GM19240 (cell line): ENCODE data around the gene INHBB.
"Not testable (repeated sequence)": the region's sequence is repeated elsewhere in the genome, so short reads cannot be mapped to it uniquely, and the experiment has no call there.

Experiments
- DNase-seq: peaks from one replicate; pipeline ENCODE4 v3.0.0; 2011; ENCODE audit warnings: low spot score; ENCODE audit not compliant: insufficient read length

The INHBB gene

DNA sequence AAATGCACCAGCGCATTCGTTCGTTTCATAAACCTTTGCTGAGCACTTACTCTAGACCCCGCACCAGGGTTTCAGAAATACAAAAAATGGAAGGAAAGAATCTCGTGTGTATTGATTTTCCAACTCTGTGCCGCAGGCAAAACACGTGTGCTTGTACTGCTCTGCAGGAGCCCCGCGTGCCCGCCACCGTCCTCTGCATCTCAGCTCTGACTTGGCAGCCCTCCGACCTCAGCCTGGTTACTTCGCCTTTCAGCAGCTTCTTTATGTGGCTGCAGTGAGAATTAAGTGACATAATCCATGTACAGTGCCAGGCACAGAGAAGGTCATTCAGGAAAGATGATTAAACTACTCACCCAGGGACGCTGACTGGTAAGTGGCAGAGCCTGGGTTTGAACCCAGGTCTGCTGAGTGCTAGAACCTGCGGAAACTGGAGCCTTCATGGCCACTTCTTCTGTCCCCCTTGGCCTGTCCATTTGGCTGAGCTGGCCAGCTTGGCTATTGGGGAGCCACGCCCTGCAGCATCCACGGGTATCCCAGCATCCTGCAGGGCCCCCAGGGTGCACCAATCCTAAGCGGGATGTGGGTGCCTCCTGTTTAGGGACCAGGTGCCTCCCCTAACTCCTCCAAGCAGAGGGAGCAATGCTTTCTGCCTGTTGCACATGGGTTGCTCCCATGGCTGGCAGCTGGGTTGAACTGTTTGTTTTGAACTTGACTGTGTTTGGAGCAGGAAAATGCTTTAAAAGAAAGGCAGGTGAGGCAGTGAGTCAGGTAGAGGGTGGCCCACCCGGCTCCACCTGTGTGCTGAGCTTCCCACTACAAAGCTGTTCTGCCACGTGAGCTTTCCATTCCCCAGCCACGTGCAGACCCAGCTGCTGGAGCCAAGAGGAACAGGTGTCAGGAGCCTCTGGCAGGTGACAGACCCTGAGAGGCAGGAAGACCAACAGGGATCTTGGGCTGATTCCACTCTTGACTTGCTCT is 34.3 kb downstream of the INHBB start:
- DNase-seq, result no peak

GRCh38 chr2:120381192-120381591 is 35.3 kb downstream of the INHBB start:
- DNase-seq, result no peak

GRCh38 chr2:120381661-120382060 is 35.7 kb downstream of the INHBB start:
- no peak for DNase-seq

GRCh38 chr2:120382541-120383144 is 36.7 kb downstream of the INHBB start:
- no peak for DNase-seq

DNA sequence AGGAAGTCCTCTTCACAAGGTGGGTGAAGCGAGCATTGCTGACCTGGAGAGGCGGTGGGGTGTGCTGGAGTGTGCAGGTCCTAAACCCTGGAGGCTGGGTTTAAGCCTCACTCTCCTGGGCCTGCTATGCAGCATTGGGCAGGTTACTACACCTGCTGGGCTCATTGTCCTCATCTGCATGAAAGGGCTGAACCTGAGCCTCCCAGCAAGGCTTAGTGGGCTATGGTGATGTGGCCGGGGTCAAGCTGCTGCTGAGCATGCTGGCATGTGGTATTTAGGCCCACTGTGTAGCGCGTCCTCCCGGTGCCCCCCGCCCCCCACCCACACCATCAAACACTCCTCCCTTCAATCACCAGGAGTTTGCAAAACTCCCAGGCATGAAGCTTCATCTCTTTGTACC is 37.3 kb downstream of the INHBB start:
- no peak for DNase-seq

- no peak for DNase-seq
These were observed 37.9 kb downstream of the INHBB start for GRCh38 chr2:120383631-120384340.

GRCh38 chr2:120384486-120385354 is 38.8 kb downstream of the INHBB start:
- no peak for DNase-seq

- DNase-seq, result no peak
These were observed 39.6 kb downstream of the INHBB start for GRCh38 chr2:120385355-120386127.

DNA sequence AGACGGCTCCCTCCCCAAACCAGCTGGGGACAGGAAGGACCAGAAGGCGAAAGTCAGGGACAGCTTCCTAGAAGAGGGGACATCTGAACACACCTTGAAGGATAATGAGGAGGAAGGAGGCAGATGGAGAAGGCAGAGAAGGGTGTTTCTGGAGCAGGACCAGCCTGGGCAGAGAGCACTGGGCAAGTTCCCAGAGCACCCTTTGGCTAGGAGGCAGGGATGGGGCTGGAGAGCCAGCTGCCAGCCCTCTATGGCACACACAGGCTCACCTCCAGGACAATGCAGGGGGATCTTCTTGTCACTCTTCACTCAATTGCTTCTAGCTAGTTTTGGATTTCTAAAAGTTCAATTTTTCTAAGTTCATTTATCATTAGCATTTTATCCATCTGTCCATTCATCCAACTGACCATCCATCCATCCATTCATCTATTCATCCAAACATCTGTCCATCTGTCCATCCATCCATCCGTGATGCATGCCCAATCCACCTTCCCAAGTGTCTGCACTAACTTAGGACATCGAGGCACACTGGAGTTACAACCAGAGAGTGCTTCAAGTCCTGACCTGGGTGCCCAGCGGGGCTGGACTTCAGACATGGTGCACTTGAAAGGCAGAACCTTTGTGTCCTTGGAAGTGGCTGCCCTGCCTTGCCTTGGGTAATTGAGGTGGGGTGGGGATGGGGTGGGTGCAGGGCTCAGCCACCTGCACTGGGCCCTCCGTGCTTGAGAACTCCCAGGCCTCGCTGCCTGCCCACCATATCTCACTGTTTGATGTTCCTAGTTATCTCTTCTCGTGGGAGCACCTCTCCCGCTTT is 42.5 kb downstream of the INHBB start:
- DNase-seq, result no peak

- no peak for DNase-seq
These were observed 43.1 kb downstream of the INHBB start for GRCh38 chr2:120389036-120389391.

DNA sequence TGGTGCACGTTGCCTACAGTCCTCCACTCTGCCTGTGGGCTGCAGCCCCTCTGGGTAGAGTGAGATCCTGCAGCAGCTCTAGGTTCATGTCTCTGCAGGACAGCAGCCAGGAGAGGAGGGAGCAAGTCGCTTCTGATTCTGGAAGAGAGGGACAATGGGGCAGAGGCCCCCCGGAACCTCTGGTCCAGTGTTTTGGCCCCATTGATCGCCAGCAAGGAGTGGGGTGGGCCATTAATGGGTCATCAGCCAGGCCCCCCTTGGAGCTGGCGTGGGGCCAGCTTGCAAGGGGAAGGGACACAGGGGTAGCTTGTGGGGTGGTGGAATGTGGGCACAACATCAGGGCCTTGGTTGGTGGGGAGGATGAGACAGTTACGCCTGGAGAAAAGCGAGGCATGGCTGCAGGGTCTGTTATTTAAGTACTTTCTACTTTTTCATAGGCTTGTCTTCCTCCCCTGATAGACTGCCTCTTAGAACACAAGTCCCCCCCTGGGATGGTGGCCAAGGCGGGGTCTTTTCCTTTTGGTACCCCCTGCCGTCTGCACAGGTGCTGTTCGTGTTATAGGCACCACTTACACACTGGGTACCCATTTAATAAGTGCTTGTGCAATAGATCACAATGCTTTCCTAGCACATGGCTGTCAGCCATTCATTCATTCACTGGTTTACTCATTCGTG is 44.6 kb downstream of the INHBB start:
- no peak for DNase-seq

DNA sequence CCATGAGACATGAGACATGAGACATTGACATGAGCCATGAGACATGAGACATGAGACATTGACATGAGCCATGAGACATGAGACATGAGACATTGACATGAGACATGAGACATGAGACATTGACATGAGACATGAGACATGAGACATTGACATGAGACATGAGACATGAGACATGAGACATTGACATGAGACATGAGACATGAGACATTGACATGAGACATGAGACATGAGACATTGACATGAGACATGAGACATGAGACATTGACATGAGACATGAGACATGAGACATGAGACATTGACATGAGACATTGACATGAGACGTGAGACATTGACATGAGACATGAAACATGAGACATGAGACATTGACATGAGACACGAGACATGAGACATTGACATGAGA is 45.4 kb downstream of the INHBB start:
- DNase-seq, result not testable (repeated sequence)

GRCh38 chr2:120391911-120392665 is 46.2 kb downstream of the INHBB start:
- no peak for DNase-seq

DNA sequence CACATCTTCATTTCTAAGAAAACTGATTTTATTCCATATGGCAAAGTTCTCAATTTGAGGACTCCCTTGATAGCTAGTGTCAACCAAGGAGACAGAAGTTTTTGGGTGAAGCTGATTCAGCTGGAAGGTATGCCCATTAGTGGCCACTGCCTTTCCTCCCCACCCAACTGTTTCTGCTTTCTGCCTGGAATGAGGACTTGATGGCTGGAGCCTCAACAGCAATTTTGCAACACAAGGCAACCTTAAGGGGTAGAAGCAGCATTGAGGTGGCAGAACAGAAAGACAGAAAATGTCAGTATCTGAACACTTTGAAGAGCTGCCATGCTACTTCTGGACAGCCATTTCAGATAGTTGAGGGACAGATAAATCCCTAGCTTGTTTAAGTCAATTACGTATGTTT is 47.0 kb downstream of the INHBB start:
- no peak for DNase-seq

- DNase-seq, result no peak
These were observed 47.5 kb downstream of the INHBB start for GRCh38 chr2:120393456-120393855.

DNA sequence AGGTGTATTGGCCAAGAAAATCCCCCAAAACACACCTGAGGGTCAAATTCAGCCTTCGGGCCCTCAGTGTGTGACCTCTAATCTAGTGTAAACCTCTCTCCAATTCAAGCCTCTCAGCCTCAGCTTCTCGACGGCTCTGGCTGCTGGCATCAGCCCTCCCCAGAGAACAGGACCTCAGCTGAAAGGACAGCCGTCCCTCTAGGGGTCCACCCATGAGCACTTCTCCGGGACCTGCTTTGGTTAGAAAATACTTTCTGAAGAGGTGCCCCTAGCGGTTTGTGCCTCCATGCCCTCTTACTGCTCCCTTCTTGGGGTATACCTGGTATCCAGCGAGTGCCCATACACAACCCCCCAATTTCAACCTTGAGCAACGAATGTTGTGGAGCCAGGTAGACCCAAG is 48.8 kb downstream of the INHBB start:
- DNase-seq, result no peak

DNA sequence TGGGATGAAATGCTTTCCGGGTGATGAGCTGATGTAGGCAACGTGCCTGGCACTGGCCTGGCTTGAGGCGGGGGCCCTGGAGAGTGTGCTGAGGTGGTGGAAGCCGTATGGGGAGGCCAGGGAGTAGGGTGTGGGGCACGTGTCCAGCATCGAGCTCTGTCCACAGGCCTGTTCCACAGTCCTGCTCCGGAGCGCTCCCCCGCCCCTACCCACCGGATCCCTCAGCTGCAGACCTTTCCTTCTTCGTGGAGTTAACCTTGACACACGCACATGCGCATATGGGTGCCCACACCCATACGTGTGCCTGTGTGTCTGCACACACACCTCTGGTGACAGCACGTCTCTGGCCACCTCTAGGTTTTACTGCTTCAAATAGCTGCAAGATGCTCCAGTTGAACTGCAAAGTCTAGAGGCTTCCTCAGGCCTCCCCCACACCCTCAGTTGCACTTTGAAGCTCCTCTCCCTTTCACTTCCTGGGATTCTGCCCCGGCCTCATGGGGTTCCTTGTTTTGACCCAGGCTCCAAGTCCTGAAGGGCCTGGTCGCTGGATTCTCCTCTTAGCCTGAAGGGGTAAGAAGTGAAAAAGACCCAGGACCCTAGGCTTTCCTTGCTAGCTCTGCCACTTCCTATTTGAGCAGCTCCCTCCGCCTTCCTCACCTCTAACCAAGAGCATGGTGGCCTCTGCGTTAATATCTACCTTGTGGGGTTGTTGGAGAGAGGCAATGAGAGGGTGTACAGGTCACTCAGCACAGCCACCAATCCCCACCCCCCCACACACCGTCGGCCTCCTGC is 49.5 kb downstream of the INHBB start:
- no peak for DNase-seq
